ENCODE measurements around the gene ACTRT2.

The ACTRT2 gene

GRCh38 chr1:3055051-3055450 lies 33.8 kb downstream of the ACTRT2 start:
- no peak for DNase-seq (ENCODE audit: low spot score)

GRCh38 chr1:3056641-3057040 lies 35.4 kb downstream of the ACTRT2 start:
- DNase-seq (ENCODE audit: low spot score), result no peak

GRCh38 chr1:3058263-3059030 lies 37.2 kb downstream of the ACTRT2 start:
- no peak for DNase-seq (ENCODE audit: low spot score)

GRCh38 chr1:3060127-3060526 lies 38.9 kb downstream of the ACTRT2 start:
- DNase-seq (ENCODE audit: low spot score), result no peak

GRCh38 chr1:3060601-3061551 lies 39.6 kb downstream of the ACTRT2 start:
- no peak for DNase-seq (ENCODE audit: low spot score)

- no peak for DNase-seq (ENCODE audit: low spot score)
Measured at GRCh38 chr1:3061566-3061965, 40.3 kb downstream of the ACTRT2 start.

- no peak for DNase-seq (ENCODE audit: low spot score)
Measured at GRCh38 chr1:3061981-3062615, 40.8 kb downstream of the ACTRT2 start.

GRCh38 chr1:3062616-3063378 lies 41.5 kb downstream of the ACTRT2 start:
- DNase-seq (ENCODE audit: low spot score), result no peak

GRCh38 chr1:3063379-3064295 lies 42.4 kb downstream of the ACTRT2 start:
- DNase-seq (ENCODE audit: low spot score), result no peak

- DNase-seq (ENCODE audit: low spot score), result no peak
Measured at GRCh38 chr1:3064296-3064850, 43.1 kb downstream of the ACTRT2 start.

- DNase-seq (ENCODE audit: low spot score), result no peak
Measured at GRCh38 chr1:3064901-3065300, 43.6 kb downstream of the ACTRT2 start.

GRCh38 chr1:3065396-3065795 lies 44.1 kb downstream of the ACTRT2 start:
- no peak for DNase-seq (ENCODE audit: low spot score)

- no peak for DNase-seq (ENCODE audit: low spot score)
Measured at GRCh38 chr1:3065797-3066196, 44.5 kb downstream of the ACTRT2 start.

GRCh38 chr1:3066250-3066711 lies 45.0 kb downstream of the ACTRT2 start:
- no peak for DNase-seq (ENCODE audit: low spot score)

GRCh38 chr1:3066826-3067225 lies 45.6 kb downstream of the ACTRT2 start:
- DNase-seq (ENCODE audit: low spot score), result no peak

GRCh38 chr1:3067301-3067670 lies 46.0 kb downstream of the ACTRT2 start:
- DNase-seq (ENCODE audit: low spot score), result no peak

GRCh38 chr1:3067671-3068563 lies 46.6 kb downstream of the ACTRT2 start:
- DNase-seq (ENCODE audit: low spot score), result no peak

GRCh38 chr1:3068564-3069431 lies 47.5 kb downstream of the ACTRT2 start, which contains the start of gene PRDM16:
PRDM16 (plus strand) TSS chr1:3069203; CDS start chr1:3069260, 57 bp downstream.
- no peak for DNase-seq (ENCODE audit: low spot score)

Measured in CD4-positive, alpha-beta T cell treated with Interleukin-2 at 100 ng/mL for 4 hours (primary cell).